Globus pallidus (tissue), 1 donor: ENCODE results near the gene TBC1D20.

Experiments used
- DNase-seq: peaks from one replicate; pipeline ENCODE4 v3.0.0-alpha.2; 2015; ENCODE audit warnings: low spot score

The TBC1D20 gene

GRCh38 chr20:437787-438486, 24.4 kb downstream of the TBC1D20 start:
- no peak for DNase-seq

- no peak for DNase-seq
Observed at GRCh38 chr20:436476-436875, 25.9 kb downstream of the TBC1D20 start.

GRCh38 chr20:435558-435957, 26.8 kb downstream of the TBC1D20 start:
- no peak for DNase-seq

- DNase-seq = no peak
Observed at GRCh38 chr20:434661-435419, 27.5 kb downstream of the TBC1D20 start.

GRCh38 chr20:434221-434620, 28.1 kb downstream of the TBC1D20 start:
- DNase-seq = no peak

- DNase-seq = no peak
Observed at GRCh38 chr20:433300-433975, 28.9 kb downstream of the TBC1D20 start.

GRCh38 chr20:432677-433299, 29.5 kb downstream of the TBC1D20 start:
- no peak for DNase-seq

- no peak for DNase-seq
Observed at GRCh38 chr20:432208-432607, 30.1 kb downstream of the TBC1D20 start.

GRCh38 chr20:431012-431904, 31.1 kb downstream of the TBC1D20 start:
- DNase-seq = peak; percentile 82

GRCh38 chr20:430091-430999, 32.0 kb downstream of the TBC1D20 start:
- DNase-seq = no peak

GRCh38 chr20:428658-429200, 33.6 kb downstream of the TBC1D20 start:
- DNase-seq = no peak

GRCh38 chr20:427849-428657, 34.3 kb downstream of the TBC1D20 start:
- DNase-seq = no peak

GRCh38 chr20:427401-427800, 34.9 kb downstream of the TBC1D20 start:
- no peak for DNase-seq

- no peak for DNase-seq
Observed at GRCh38 chr20:426566-426965, 35.8 kb downstream of the TBC1D20 start.

- no peak for DNase-seq
Observed at GRCh38 chr20:421685-422250, 40.6 kb downstream of the TBC1D20 start.

GRCh38 chr20:420721-421574, 41.4 kb downstream of the TBC1D20 start:
- DNase-seq = no peak

- DNase-seq = no peak
Observed at GRCh38 chr20:420166-420620, 42.1 kb downstream of the TBC1D20 start.
